Hematopoietic multipotent progenitor cell (in vitro differentiated cells): ENCODE results near the gene MYL6B. TPM values are rescaled to one million over a fixed set of nuclear protein-coding genes. Genes with fewer than 3 reads are reported as not detected.

Experiments used
- DNase-seq, 3 donors: peaks; one replicate each; pipeline ENCODE4 v3.0.0-alpha.2; 2011 to 2015; ENCODE audit warnings: low read depth in 2 of 3, low spot score in 2 of 3
- total RNA-seq: library from RNA; depleted of rRNA; stranded (reverse); fragments of >200 nt; gene quantifications from one replicate; pipeline ENCODE4 v1.2.3, GENCODE V29; 2012

MYL6B gene
- total RNA-seq, 1 donor = 47.1 TPM

- no peak for DNase-seq
These were observed 51.9 kb downstream of the MYL6B start for GRCh38 chr12:56204275-56204674.

GRCh38 chr12:56205445-56205844 is 53.1 kb downstream of the MYL6B start:
- DNase-seq = peak in 2 of 3 donors; percentile 75 to 85

GRCh38 chr12:56206452-56207166 is 54.2 kb downstream of the MYL6B start:
- DNase-seq = peak in 2 of 3 donors; percentile 43 to 55

Other genes with a start within 250 kb of the MYL6B start
- 18.0 TPM for gene PYM1, start 224.7 kb upstream of the MYL6B start, total RNA-seq
- gene DGKA, start 221.4 kb upstream of the MYL6B start, total RNA-seq = 53.6 TPM
- gene PMEL, start 186.5 kb upstream of the MYL6B start, total RNA-seq = 1.3 TPM
- 27.2 TPM for gene CDK2, start 185.8 kb upstream of the MYL6B start, total RNA-seq
- 39.9 TPM for gene RAB5B, start 178.5 kb upstream of the MYL6B start, total RNA-seq
- gene SUOX, start 155.3 kb upstream of the MYL6B start, total RNA-seq = 47.1 TPM
- gene IKZF4, start 131.5 kb upstream of the MYL6B start, total RNA-seq = 5.4 TPM
- 168 TPM for gene RPS26, start 110.7 kb upstream of the MYL6B start, total RNA-seq
- 0.27 TPM for gene ERBB3, start 72.4 kb upstream of the MYL6B start, total RNA-seq
- 113 TPM for gene PA2G4, start 48.0 kb upstream of the MYL6B start, total RNA-seq
- gene RPL41, start 36.0 kb upstream of the MYL6B start, total RNA-seq = 3,883 TPM
- gene ZC3H10, start 34.3 kb upstream of the MYL6B start, total RNA-seq = 10.2 TPM
- gene ESYT1, start 24.3 kb upstream of the MYL6B start, total RNA-seq = 254 TPM
- 563 TPM for gene MYL6, start 5.8 kb downstream of the MYL6B start, total RNA-seq
- 72.4 TPM for gene SMARCC2, start 36.9 kb downstream of the MYL6B start, total RNA-seq
- 205 TPM for gene RNF41, start 69.3 kb downstream of the MYL6B start, total RNA-seq
- 21.0 TPM for gene NABP2, start 71.8 kb downstream of the MYL6B start, total RNA-seq
- 0.54 TPM for gene SLC39A5, start 77.5 kb downstream of the MYL6B start, total RNA-seq
- 22.9 TPM for gene ANKRD52, start 105.8 kb downstream of the MYL6B start, total RNA-seq
- gene COQ10A, start 114.4 kb downstream of the MYL6B start, total RNA-seq = 17.2 TPM
- gene CS, start 147.7 kb downstream of the MYL6B start, total RNA-seq = 106 TPM
- gene CNPY2, start 163.4 kb downstream of the MYL6B start, total RNA-seq = 48.2 TPM
- gene PAN2, start 181.4 kb downstream of the MYL6B start, total RNA-seq = 61.1 TPM
- 0.81 TPM for gene IL23A, start 186.3 kb downstream of the MYL6B start, total RNA-seq
- 146 TPM for gene STAT2, start 207.5 kb downstream of the MYL6B start, total RNA-seq
- gene APOF, start 210.3 kb downstream of the MYL6B start, total RNA-seq = not detected